HCT116 (cell line): ENCODE data around the gene CERS3.

Source experiments
- EZH2 ChIP-seq: fragments of 200-600 bp; sonication (generic); IDR thresholded peaks from 2 replicates; pipeline ENCODE4 v1.6.1; 2017; ENCODE audit warnings: antibody characterized with exemption, mixed run types
- SIN3A ChIP-seq: IDR thresholded peaks from 2 replicates; pipeline ENCODE4 v1.6.1; 2012; ENCODE audit warnings: low read depth
- TF ChIP-seq, protein P1 (sequence below), 3 experiments: fragments of 200-600 bp in 1 of 3; sonication (generic) in 1 of 3; IDR thresholded peaks in 2 of 3; conservative IDR thresholded peaks in 1 of 3; 2 replicates each; pipeline ENCODE4 v1.5.1; 2012 to 2017; ENCODE audit warnings: low read depth in 2 of 3, low read length in 2 of 3, antibody characterized with exemption in 1 of 3, borderline replicate concordance in 1 of 3, control low read depth in 1 of 3, mild to moderate bottlenecking in 1 of 3, mixed read lengths in 1 of 3, mixed run types in 1 of 3, moderate library complexity in 1 of 3; ENCODE audit not compliant: insufficient read depth in 1 of 3

DNA sequence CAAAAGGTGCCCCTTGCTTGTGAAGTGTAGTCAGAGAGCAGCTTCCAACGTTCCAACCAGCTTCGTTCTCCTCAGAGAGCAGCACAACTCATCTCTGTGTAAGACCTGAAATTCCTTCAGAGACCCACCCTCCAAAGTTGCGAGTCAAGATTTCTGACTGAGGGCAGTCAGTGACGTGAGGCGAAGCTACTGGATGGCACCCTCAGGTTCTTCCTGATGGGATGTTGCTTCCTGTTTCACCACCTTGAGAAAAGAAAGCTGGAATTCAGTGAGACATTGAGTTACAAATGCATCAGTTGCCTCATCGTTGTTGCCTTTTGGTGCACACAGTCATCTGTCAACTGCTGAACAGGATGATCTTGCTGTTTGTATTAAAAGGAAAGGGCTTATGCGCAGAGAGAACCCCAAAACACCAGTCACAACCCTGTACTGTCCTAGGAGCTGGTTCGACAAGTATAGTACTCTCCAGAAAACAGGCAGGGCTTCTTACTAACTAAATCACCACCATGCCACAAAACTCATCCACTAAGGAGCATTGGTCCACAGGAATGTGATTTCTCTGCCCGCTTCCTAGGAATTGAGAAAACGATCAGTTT is at the start of gene CERS3:
- TF ChIP-seq, protein P1, sequence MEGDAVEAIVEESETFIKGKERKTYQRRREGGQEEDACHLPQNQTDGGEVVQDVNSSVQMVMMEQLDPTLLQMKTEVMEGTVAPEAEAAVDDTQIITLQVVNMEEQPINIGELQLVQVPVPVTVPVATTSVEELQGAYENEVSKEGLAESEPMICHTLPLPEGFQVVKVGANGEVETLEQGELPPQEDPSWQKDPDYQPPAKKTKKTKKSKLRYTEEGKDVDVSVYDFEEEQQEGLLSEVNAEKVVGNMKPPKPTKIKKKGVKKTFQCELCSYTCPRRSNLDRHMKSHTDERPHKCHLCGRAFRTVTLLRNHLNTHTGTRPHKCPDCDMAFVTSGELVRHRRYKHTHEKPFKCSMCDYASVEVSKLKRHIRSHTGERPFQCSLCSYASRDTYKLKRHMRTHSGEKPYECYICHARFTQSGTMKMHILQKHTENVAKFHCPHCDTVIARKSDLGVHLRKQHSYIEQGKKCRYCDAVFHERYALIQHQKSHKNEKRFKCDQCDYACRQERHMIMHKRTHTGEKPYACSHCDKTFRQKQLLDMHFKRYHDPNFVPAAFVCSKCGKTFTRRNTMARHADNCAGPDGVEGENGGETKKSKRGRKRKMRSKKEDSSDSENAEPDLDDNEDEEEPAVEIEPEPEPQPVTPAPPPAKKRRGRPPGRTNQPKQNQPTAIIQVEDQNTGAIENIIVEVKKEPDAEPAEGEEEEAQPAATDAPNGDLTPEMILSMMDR (IDR thresholded peaks at IDR 0.05 in 2 of 3, conservative IDR thresholded peaks at IDR 0.05 in 1 of 3; ENCODE audit: borderline replicate concordance in 1 of 3, insufficient read depth in 1 of 3, low read depth in 2 of 3, low read length in 2 of 3) = no peak
- TF ChIP-seq SIN3A = no peak
- TF ChIP-seq EZH2 = no peak
